Measurements from ENCODE around the gene PCP4. TPM values are rescaled to one million over a fixed set of nuclear protein-coding genes. Genes with fewer than 3 reads are reported as not detected.

PCP4 gene
- total RNA-seq, 1 experiment from 2014 or later = 0.77 TPM

GRCh38 chr21:39934895-39935294, 67.7 kb downstream of the PCP4 start:
- Mint-ChIP-seq H3K4me1 (no peaks in the 10 kb centered on the region), H3K36me3 (ENCODE audit: insufficient read depth in 1 of 3, low read depth in 3 of 3) (no peaks in the 10 kb centered on the region), H3K27ac (peak overlapping the region in 1 of 3 experiments; percentile 27; a peak in 1 of 7 replicates), H3K9me3 (peaks cover 3% of the 10 kb centered on the region in 2 experiments; a peak in 2 of 5 replicates), H3K27me3 (ENCODE audit: low read depth) (peaks cover 15% of the 10 kb centered on the region), H3K4me3 (no peak overlapping the region)
- Histone ChIP-seq H3K4ac (ENCODE audit: low read depth, low read length) (no peak overlapping the region), H4K8ac (replicated peaks; ENCODE audit: insufficient read length, low read depth, low read length) (no peak overlapping the region), H4K91ac (ENCODE audit: insufficient read length, low read depth, low read length) (no peak overlapping the region), H2AFZ (ENCODE audit: low read length) (no peak overlapping the region), H3T11ph (ENCODE audit: low read length) (no peak overlapping the region), H3K14ac (ENCODE audit: insufficient read depth, low read length) (no peak overlapping the region), H3K4me1 (ENCODE audit: insufficient read depth, low read length) (no peaks in the 10 kb centered on the region), H3K4me2 (ENCODE audit: insufficient read depth, insufficient read length, low read length) (no peak overlapping the region), H2BK15ac (ENCODE audit: low read depth, low read length) (no peak overlapping the region), H3K56ac (ENCODE audit: insufficient read length, low read depth, low read length) (no peak overlapping the region), H3K27ac (ENCODE audit: insufficient read length, low read depth, low read length) (no peak overlapping the region), H4K5ac (ENCODE audit: insufficient read length, low read depth, low read length) (no peak overlapping the region), H3K79me2 (ENCODE audit: insufficient read depth, low read length) (no peaks in the 10 kb centered on the region), H3K79me1 (ENCODE audit: insufficient read depth, low read depth, low read length, poor library complexity, severe bottlenecking) (no peaks in the 10 kb centered on the region), H3K23me2 (ENCODE audit: insufficient read length, low read depth, low read length, poor library complexity, severe bottlenecking) (no peaks in the 10 kb centered on the region), H3K18ac (ENCODE audit: insufficient read length, low read depth, low read length) (no peak overlapping the region), H4K20me1 (ENCODE audit: control insufficient read depth, insufficient read depth, insufficient read length) (no peaks in the 10 kb centered on the region), H3K9me3 (ENCODE audit: control insufficient read depth, low read depth, low read length) (no peaks in the 10 kb centered on the region), H3K27me3 (ENCODE audit: insufficient read depth, low read length) (no peaks in the 10 kb centered on the region), H3K23ac (ENCODE audit: insufficient read length, low read depth, low read length) (no peak overlapping the region), H3K9ac (ENCODE audit: extremely low read depth, insufficient read length, low read length) (no peak overlapping the region), H2BK12ac (ENCODE audit: insufficient read length, low read depth, low read length) (no peak overlapping the region), H2BK120ac (ENCODE audit: low read depth, low read length, poor library complexity, severe bottlenecking) (no peak overlapping the region), H2BK20ac (ENCODE audit: low read depth, low read length, poor library complexity, severe bottlenecking) (no peak overlapping the region), H2BK5ac (ENCODE audit: insufficient read length, low read length) (no peak overlapping the region), H2AK5ac (ENCODE audit: insufficient read length, low read length) (no peak overlapping the region)
- WGBS (ENCODE audit: extremely low coverage, insufficient read length, low lambda C conversion rate) = no CpG with 5 or more reads among the region's 2 CpGs
- no peak for DNase-seq
- no peak for TF ChIP-seq CTCF (conservative IDR thresholded peaks at IDR 0.05)

Measured in H9 (cell line).